Stomach (tissue), 4 donors: Measurements from ENCODE around the gene STK17A.

Experiments
- CTCF ChIP-seq, 7 experiments: fragments of 450-650 bp in 4 of 7; fragments of 200-600 bp in 3 of 7; sonication (generic) in 3 of 7; IDR thresholded peaks; one replicate each; pipeline ENCODE4 v1.5.1; 2016 to 2019; ENCODE audit warnings: antibody characterized with exemption in 7 of 7, control low read depth in 2 of 7, mild to moderate bottlenecking in 1 of 7
- POLR2A ChIP-seq, 4 donors: fragments of 450-650 bp; IDR thresholded peaks; one replicate each; pipeline ENCODE4 v1.6.1; 2016; ENCODE audit warnings: antibody characterized with exemption in 4 of 4, control low read depth in 2 of 4, mild to moderate bottlenecking in 1 of 4, moderate library complexity in 1 of 4
- POLR2AphosphoS5 ChIP-seq, 3 donors: sonication (generic); formaldehyde crosslinking; IDR thresholded peaks; one replicate each; pipeline ENCODE4 v1.6.1; 2016; ENCODE audit warnings: antibody characterized with exemption in 3 of 3

DNA sequence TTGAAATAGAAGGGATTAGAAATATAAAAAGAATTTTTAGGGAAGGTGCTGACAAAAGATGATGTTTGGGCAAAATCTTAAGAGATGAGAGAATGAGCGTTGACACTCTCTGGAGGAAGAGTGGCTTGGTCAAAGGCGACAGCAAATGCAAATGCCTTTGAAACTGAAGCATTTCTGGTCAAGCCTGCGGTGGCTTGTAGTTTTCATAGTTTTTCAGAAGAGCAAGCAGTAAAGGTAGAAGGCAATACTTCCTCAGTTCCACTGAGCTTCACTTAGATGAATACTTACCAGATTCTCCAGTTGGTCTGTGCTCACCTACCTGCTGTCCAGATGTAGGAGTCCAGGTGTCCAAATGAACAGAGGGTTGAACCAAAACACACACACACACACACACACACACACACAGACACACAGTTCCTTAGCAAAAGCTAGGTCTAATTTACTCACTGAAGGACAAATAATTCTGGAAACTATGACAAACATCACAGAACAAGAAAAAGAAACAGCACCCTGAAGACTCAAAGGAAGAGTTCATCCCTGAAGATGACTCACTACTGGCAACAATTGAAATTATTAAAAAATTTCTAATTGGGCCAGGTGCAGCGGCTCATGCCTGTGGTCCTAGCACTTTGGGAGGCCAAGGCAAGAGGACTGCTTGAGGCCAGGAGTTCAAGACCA lies 12.1 kb upstream of the STK17A start:
- TF ChIP-seq POLR2A (IDR thresholded peaks at IDR 0.05) (no peak), POLR2AphosphoS5 (IDR thresholded peaks at IDR 0.05) (no peak), CTCF (IDR thresholded peaks at IDR 0.05) (no peak)
